ENCODE data around the gene DGKA.
"Not testable (repeated sequence)": the region's sequence is repeated elsewhere in the genome, so short reads cannot be mapped to it uniquely, and the experiment has no call there.

DGKA gene

DNA sequence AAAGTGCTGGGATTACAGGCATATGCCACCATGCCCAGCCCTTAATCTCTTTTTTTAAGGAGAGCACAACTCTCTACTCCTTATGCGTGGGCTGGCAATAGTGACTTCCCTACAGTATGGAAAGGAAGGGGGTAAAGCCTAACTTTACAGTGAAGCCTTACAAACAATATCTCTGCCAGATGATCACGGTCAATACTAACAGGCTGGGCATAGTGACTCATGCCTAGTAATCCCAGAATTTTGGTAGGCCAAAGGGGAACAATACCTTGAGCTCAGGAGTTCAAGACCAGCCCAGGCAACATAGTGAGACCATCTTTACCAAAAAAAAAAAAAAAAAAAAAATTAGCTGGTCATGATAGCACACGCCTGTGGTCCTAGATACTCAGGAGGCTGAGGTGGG is 8.8 kb upstream of the DGKA start:
- FAIRE-seq (no peak), DNase-seq (ENCODE audit: insufficient read length) (no peak)
- TF ChIP-seq POLR2A (IDR thresholded peaks at IDR 0.05; ENCODE audit: low read depth, low read length): no peak
- TF ChIP-seq TAF1 (IDR thresholded peaks at IDR 0.05; ENCODE audit: borderline replicate concordance, low read depth, low read length): no peak
- TF ChIP-seq POLR2AphosphoS5 (IDR thresholded peaks at IDR 0.05; ENCODE audit: low read depth, low read length): no peak

- FAIRE-seq; DNase-seq (ENCODE audit: insufficient read length): not testable (repeated sequence)
Measured at GRCh38 chr12:55923648-55924047, 7.3 kb upstream of the DGKA start.

- no peak for FAIRE-seq
Measured at GRCh38 chr12:55925371-55925770, 5.6 kb upstream of the DGKA start.

DNA sequence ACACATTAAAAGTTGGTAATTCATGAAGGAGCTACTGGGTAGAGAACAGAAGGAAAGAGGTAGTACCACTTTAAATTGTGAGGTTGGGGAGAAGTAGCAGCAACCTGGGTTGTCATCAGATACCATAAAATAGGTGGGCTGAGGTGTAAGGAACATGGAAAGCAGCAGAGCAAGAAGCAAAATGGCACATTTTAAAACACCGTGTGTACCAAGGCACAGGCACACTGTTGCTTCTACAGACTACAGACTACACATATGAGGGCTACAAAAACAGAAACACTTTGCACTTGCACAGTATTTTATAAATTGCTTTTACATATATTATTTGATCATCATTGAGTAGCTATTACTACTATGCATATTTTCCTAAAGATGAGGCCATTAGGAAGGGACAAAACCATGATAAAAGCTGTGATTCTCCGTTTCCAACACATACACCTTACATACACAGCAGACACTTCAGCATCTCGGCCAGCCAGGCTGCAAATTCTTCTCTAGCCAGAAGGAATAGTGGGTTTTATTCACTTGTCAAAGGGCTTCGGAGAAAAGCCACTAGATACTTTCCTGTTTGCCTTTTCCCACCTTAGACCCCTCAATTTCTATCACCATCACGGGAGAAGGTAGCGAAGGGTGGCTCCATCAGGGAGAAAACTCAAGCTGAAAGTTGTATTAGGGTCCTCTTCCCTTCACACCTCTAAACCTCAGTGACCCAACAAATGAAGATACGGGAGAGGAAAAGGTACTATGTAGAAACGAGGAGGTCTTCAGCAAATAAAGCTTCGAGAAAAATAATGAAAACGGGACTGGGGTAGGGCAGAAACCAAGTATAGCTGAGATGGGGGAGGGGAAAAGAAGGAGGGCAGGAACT is 4.9 kb upstream of the DGKA start:
- DNase-seq (ENCODE audit: insufficient read length) (no peak), FAIRE-seq (no peak)
- TF ChIP-seq POLR2AphosphoS5 (IDR thresholded peaks at IDR 0.05; ENCODE audit: low read depth, low read length): no peak
- no peak for TF ChIP-seq POLR2A (IDR thresholded peaks at IDR 0.05; ENCODE audit: low read depth, low read length)
- no peak for TF ChIP-seq TAF1 (IDR thresholded peaks at IDR 0.05; ENCODE audit: borderline replicate concordance, low read depth, low read length)

More at GRCh38 chr12:55925371-55925770, 5.6 kb upstream of the DGKA start:
- TF ChIP-seq TAF1 (IDR thresholded peaks at IDR 0.05; ENCODE audit: borderline replicate concordance, low read depth, low read length) (no peak), POLR2A (IDR thresholded peaks at IDR 0.05; ENCODE audit: low read depth, low read length) (no peak), POLR2AphosphoS5 (IDR thresholded peaks at IDR 0.05; ENCODE audit: low read depth, low read length) (no peak)
- DNase-seq (ENCODE audit: insufficient read length): no peak

DNA sequence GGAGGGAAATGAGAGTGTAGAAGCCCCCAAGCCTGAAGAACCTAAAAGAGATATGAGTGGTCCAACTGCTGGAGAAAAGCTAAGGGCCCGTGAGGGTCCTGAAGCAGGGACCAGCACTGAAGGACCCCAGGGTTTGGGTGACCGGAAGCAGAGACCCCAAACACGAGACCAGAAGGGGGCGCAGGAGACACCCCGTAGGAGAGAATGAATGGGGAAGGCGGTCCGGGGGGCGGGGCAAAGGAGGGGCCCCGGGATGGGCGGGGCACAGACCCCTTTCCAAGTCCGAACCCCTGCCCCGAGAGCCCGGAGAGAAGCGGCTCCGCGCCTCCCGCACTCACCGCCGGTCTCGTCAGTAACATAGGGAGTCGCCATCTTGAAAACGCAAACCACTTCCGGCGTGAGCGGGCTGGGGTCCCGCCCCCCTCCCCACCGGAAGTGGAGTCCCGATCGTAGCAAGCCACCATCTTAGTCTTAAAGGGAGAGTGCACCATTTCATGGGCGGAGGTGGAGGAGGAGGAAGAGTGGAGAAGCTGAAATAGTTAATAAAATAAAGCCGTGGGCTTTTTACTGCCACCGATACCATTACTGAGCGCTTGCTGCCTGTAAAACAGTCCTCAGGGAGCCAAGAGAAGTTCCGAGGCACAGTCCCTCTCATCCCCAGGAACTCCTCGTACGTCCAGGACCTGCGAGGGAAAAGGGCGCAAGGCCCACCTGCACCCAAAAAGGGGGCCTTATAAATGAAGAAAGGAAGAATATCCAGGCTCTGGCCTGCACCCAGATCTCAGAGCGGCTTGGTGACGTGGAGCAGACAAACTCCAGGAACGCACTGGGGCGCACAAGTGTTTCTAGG is 4.0 kb upstream of the DGKA start:
- peak; percentile 71; the same call in 1 of the 2 replicates for TF ChIP-seq POLR2A (IDR thresholded peaks at IDR 0.05; ENCODE audit: low read depth, low read length)
- peak; percentile 83 for TF ChIP-seq TAF1 (IDR thresholded peaks at IDR 0.05; ENCODE audit: borderline replicate concordance, low read depth, low read length)
- no peak for TF ChIP-seq POLR2AphosphoS5 (IDR thresholded peaks at IDR 0.05; ENCODE audit: low read depth, low read length)
- DNase-seq (ENCODE audit: insufficient read length) (peak; percentile 74), FAIRE-seq (peak; percentile 86)

- no peak for FAIRE-seq
- TF ChIP-seq POLR2A (IDR thresholded peaks at IDR 0.05; ENCODE audit: low read depth, low read length) (peak; percentile 77), POLR2AphosphoS5 (IDR thresholded peaks at IDR 0.05; ENCODE audit: low read depth, low read length) (peak; percentile 80), TAF1 (IDR thresholded peaks at IDR 0.05; ENCODE audit: borderline replicate concordance, low read depth, low read length) (no peak)
- peak; percentile 59 for DNase-seq (ENCODE audit: insufficient read length)
Measured at GRCh38 chr12:55927588-55928502, 3.1 kb upstream of the DGKA start, which contains the start of gene PYM1. TSS of gene PYM1 (minus strand) at chr12:55927894. CDS start at chr12:55927761, 133 bp downstream.

DNA sequence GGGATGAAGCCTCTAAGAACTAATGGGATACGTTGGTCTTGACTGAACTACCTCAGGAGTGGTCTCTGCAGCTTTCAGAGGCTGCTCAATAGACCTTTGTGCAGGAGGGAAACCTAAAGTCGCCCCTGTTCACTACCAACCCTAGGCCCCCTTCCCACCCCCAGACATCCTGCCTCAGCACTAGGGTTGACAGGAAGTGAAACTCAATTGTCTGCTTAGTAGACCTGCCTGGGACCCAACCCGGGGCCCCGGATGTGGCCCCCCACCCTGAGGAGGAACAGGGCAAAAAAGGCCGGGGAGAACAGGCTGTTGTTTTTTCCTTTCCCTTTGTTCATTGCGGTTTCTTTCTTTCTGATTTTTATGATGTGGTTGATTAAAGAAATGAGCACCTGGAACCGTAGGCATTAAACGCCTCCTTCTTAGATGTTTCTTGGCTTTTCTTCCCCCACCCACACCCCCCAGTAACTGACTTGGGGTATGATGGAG is 1.6 kb upstream of the DGKA start:
- FAIRE-seq: peak; percentile 42
- TF ChIP-seq POLR2A (IDR thresholded peaks at IDR 0.05; ENCODE audit: low read depth, low read length) (peak; percentile 78; the same call in 1 of the 2 replicates), POLR2AphosphoS5 (IDR thresholded peaks at IDR 0.05; ENCODE audit: low read depth, low read length) (no peak), TAF1 (IDR thresholded peaks at IDR 0.05; ENCODE audit: borderline replicate concordance, low read depth, low read length) (peak; percentile 78; the same call in 1 of the 2 replicates)
- DNase-seq (ENCODE audit: insufficient read length): peak; percentile 71

GRCh38 chr12:55931317-55931779 is 386 bp downstream of the DGKA start:
- TF ChIP-seq POLR2A (IDR thresholded peaks at IDR 0.05; ENCODE audit: low read depth, low read length): no peak
- DNase-seq (ENCODE audit: insufficient read length) (no peak), FAIRE-seq (no peak)

DNA sequence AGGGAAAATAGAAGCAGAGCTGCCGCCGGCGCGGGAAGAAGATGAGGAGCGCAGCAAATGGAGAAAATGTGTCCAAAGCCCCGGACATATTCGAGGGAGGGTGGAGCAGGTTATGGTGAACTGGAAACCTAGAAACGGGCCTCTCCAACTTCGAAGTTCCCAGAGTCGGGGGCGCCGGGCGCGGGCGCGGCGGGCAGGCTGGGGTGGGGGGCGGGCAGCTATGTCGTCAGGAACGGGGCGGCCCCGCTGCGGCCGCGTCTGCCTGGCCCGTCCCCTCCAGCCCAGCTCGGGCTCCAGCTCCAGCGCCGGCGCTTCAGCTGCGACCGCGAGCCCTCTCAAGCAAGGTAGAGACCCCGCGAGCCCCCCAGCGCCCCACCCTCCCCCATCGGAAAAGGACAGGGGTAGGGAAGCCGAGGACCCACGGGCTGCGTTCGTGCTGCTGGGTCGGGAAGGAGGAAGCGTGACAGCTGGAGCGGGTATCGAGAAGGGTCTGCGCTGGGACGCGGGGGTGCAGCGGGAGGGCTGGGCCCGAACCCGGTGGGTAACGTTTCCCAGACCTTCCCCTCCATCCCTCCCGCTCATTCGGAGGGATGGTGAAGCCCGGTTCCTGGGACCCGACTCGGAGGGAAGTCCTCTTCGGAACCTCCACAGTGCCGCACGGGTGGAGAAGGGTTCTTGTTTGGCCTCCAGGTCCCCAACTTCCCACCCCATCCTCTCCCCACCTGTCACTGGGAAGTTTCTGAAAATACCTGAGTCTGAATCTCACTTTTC is 1.0 kb downstream of the DGKA start:
- no peak for TF ChIP-seq TAF1 (IDR thresholded peaks at IDR 0.05; ENCODE audit: borderline replicate concordance, low read depth, low read length)
- no peak for TF ChIP-seq POLR2A (IDR thresholded peaks at IDR 0.05; ENCODE audit: low read depth, low read length)
- TF ChIP-seq POLR2AphosphoS5 (IDR thresholded peaks at IDR 0.05; ENCODE audit: low read depth, low read length): no peak
- FAIRE-seq (no peak), DNase-seq (ENCODE audit: insufficient read length) (no peak)

DNA sequence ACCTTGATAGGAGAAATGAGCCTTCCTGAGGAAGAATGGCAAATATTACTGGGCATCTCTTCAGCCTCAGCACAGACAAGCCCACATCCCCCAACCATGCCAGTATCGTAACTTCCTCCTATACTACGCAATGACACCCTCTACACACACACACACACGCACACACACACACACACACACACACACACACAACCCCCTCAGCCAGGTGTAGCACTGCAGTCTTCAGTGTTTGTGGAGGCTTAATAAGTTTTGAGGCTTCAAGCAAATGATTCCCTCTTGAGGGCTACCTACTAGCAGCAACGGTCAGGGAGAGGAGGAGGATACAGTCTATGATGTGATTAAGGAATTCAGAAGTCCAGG is 1.6 kb downstream of the DGKA start:
- no peak for TF ChIP-seq TAF1 (IDR thresholded peaks at IDR 0.05; ENCODE audit: borderline replicate concordance, low read depth, low read length)
- TF ChIP-seq POLR2A (IDR thresholded peaks at IDR 0.05; ENCODE audit: low read depth, low read length): no peak
- no peak for TF ChIP-seq POLR2AphosphoS5 (IDR thresholded peaks at IDR 0.05; ENCODE audit: low read depth, low read length)
- DNase-seq (ENCODE audit: insufficient read length): no peak
- FAIRE-seq: peak; percentile 82

All from GM12892 (cell line).